GM21367 (cell line): ENCODE results near the gene GRPEL1.

ENCODE experiments used
- ATAC-seq: cut with Tn5 transposase; IDR thresholded peaks from one replicate; pipeline ENCODE4 v1.9.1; 2021; ENCODE audit not compliant: unreplicated experiment

The GRPEL1 gene

DNA sequence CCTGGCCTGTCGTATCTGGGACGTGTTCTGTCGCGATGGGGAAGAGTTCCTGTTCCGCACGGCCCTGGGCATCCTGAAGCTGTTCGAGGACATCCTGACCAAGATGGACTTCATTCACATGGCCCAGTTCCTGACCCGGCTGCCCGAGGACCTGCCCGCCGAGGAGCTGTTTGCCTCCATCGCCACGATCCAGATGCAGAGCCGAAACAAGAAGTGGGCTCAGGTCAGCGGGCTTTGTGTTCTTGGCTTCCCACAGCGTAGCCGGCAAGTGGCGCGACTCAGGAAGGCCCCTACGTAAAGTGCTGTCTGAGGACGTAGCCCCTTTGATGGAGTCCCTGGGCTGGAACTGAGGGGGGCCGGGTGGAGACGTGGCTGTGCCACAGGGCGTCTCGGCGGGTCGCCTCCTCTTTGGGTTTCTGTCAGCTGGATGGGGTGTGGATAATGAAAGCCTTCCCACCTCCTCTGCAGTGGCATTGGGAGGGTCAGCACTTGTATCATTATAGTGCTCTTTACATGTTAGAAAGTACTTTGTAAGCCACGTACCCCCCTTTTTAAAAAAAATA lies 42.7 kb downstream of the GRPEL1 start:
- no peak for ATAC-seq

DNA sequence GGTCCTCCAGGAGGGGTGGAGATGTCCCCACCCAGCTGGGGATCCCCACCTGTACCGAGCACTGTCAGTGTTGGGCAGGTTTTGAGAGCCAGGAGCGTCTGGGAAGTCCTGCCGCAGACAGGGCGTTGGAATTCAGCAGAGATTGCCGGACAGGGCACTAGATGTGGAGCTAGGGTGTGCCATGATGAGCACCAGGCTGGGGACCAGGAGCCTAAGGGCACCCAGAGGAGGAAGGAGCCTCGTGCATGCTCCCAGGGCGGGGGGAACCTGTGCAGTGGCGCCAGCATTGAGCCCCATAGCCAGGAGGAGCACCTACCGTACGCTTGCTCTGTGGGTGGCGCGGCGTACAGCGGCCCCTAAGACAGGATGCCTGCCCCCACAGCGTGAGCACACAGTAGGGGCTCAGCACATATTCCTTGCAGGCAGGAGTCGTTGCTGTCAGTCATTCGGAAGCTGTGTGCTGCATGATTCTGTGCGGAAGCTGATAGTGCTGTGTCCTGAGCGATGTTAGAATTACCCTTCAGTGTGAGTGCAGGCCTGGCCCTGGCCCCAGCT lies 43.5 kb downstream of the GRPEL1 start:
- ATAC-seq, result no peak

DNA sequence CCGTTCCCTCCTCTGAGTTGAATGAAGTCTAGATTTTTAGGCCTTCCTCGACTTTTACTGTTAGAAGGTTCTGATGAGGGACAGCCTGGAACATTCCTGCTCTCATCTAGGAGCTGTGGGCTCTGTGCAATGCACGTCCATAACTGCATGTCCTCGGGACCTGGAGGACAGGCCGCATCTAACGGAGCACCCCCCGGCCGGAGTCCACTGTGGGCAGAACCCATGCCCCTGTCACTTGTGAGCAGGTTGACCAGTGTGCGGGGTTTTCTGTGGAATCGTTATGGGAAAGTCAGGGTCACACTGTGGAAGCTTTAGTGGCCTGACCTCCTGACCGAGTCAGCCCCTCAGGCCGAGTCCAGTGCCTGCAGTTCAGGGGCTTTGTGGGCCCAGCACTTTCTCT lies 44.0 kb downstream of the GRPEL1 start:
- no peak for ATAC-seq

DNA sequence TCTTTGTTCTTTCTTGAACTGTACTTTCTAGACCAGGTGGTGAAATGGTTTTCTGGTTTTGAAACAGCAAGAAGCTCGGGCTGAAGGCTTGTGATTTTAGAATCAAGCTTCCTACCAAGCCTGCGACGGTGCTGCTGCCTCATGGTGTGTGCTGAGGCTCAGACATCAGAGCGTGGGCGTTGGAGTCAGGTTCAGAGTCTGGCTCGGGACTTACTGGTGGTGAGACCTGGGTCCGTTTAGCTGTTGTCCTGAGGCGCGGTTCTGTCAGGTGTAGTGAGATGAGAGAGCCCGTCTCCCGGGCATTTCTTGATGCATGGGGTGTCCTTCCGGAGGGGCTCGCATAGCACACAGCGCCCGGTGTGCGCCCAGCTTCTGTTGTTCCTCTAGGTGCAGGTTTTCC lies 44.4 kb downstream of the GRPEL1 start:
- ATAC-seq, result no peak

DNA sequence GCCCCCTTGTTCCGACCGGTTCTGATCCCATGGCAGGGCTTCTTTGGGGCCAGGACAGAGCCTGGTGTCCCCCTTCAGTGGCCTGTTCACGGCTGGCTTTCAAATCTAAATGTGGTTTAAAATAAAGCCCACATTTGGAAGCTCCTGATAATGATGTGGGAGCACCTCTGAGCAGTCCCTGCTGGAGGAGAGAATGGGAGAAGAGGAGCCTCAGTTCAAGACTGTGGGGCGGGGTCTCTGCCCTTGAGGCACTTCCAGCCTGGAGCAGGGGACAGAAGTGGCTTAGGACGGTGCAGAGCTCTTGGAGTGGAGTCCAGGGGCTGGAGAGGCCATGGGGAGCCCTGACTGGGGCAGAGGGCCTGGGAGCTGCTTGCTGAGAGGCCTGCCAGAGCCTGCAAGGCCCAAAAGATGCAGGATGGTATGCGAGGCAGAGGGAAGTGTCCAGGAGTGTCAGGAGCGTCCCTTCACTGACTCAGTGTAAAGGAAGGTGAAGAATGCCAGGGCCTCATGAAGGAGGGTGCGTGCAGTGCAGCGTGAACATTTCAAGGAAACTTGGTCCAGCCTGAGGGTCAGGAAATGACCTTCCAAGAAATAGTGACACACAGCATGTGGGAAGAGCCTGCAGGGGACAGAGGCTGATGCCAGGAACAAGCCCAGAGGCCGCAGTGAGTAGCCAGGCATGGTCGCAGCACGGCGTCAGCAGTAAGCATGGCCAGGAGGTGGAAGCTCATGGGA lies 45.8 kb downstream of the GRPEL1 start:
- ATAC-seq, result no peak

DNA sequence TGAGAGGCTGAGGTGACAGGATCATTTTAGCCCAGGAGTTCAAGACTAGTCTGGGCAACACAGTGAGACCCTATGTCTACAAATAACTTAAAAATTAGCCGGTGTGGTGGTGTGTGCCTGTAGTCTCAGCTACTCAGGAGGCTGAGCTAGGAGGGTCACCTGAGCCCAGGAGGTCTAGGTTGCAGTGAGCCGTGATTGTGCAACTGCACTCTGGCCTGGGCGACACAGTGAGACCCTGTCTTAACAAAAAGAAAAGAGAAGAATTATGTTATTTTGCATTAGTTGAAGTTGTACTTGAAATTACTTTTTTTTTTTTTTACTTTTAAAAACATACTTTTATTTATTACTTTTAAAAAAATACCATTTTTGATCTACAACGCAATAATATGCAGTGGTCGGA lies 46.5 kb downstream of the GRPEL1 start:
- ATAC-seq, result no peak

DNA sequence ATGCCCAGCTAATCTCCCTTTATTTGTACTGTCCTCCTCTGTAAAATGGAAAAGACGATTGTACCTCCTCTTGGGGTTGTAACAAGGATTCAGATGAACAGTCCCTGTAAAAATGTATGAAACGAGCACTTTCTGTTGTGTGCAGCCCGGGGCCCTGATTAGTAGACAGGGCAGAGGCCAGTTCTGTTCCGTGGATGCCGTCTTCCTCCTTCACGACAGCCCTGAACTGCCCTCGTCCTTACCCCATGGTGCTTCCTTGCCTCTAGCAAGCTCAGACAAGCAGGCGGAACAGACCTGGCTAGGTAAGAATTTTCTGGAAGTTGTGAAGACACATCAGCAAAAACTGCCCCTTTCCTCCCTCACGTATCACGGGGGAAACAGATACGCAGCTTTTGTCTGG lies 47.0 kb downstream of the GRPEL1 start:
- no peak for ATAC-seq

DNA sequence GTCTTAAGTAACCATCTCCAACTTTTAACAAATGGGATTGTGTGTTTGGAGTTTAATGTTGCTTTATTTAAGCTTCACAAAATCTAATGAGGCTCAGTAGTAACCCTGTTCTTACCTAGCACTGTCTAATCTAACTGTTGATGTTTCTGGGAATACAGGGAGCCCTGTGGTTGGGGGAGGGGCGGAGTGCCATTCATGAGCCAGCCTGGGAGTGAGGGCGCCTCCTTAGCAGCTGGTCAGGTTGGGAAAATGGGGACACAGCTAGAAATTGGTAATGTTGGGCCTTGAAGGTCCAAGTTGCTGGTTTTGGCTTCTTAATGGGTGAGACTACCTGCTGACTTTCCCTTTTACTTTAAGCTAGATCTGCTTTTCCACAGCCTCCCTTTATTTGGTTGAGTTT lies 47.6 kb downstream of the GRPEL1 start:
- ATAC-seq, result no peak

DNA sequence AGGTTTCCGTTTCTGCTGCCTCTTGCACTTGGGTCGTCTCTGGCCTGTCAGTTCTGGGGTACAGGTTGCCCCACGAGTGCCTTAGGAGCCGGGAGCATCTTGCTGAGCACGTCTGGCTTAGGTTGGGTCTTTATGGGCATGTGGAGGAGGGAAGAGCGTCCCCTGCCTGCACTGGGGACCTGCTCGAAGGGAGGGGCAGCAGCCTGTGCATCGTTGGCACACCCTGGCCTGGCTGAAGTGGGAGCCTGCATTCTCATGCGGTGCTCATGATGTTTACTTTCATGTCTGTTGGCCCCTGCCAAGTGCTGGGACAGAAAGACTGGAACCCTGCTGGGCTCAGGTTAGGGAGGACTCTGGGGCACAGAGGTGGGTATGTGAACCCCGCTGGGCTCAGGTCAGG lies 48.5 kb downstream of the GRPEL1 start:
- ATAC-seq, result no peak

DNA sequence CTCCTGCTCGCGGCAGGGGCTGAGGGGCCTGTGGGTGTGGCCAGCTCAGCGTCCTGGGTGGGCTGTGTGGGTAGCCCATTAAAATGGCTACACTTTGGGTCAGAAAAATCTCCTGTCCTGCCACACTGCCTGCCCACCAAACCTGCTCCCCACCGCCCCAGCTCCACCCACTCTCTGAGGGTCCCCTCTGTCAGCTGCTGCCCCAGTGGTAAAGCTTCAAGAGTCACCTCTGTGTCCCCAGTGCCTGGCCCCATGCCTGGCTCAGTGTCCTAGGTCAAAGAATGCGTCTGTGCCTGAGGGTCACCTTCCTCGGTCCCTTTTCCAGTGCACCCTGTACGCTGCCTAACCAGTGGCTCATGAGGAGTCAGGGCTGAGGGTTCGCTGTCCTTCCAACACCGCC lies 49.6 kb downstream of the GRPEL1 start:
- ATAC-seq, result no peak

DNA sequence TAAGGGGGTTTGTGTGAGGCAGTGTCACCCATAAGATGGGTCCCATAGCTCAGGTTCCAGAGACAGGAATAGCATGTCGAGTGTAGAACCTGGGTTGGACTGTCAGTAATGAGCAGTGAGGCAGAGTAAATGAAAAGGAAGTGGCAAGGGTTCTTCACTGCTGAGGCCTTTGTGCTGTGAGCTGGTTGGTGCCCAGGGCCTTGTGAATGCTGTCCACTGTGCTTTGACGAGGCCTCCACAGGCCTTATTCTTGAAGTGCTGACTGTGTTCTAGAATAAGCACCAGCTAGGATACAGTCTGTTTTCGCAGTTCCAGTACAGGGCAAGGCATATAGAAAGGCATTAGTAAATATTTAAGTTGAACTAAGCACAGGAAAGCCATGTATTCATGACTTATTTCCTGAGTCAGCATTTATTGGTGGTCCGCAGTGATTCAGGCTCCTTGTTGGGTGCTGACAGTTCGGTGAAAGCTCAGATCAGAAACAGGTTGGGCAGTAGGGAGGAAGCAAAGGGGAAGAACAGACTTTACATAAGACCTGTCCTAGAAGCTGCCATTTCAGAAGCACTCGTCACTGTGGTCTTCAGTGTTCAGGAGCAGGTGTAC lies 50.3 kb downstream of the GRPEL1 start:
- no peak for ATAC-seq

DNA sequence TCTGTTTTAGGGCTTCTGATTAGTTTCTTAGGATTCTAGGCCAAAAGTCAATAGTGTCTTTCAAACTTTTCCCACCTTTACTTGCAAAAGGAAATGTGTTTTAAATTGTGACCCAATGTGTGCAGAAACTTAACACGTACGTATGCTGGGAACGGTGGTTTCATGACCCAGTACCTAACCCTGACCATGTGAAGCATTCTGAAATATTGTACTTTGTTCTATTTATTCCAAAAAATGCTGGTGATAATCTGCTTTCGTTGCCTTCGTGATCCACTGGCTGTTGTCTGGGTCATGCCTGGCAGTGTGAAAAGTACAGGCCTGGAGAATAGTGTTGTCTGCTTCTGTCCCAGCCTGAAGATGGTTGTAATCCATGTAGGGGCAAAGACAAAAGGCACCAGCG lies 51.4 kb downstream of the GRPEL1 start:
- ATAC-seq, result no peak

DNA sequence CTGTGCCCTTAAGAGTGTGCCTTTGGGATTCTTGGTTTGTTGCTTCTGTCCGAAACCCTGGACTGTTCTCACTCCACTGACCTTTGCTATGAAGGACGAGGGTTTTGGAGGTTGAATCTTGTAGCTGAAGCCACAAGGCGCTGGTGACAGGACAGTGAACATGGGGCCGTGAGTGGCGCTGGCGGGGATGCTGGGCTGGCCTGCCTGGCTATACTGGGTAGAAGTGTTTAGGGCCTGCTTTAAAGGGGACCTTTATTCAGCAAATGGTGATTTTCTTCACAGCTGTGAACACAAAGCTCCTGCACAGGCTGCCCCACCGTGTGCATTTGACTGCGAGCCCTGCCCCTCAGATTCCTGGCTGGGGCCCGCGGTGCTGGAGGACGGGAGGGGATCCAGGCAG lies 51.8 kb downstream of the GRPEL1 start:
- ATAC-seq, result no peak

DNA sequence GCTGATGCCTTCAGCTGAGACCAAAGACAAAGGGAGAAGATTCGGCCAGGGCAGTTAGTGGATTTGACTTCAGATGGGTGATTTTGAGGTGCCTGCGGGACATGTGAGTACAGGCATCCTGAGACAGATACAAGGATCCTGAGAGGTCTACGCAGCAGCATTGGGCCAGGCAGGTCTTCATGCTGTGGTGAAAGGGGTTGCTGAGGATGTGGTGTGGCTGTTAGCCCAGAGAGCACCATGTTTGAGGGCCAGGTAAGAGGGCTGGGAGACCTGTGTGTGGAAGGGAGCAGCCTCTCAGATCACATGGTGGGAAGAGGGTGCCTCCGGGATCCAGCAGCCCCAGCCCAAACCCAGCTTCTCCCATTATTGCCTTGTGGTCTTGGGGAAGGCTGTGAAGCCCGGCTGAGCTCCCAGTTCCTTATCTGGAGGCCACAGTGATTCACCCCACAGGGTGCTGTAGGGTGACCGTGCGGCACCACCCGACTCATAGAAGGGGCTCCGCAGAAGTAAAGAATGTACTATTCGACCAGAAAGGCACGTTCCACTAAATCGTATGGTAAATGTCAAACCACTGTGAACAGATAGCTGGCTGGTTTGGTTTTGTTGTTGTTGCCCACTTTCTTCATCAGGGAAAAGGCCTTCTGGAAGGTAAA lies 52.4 kb downstream of the GRPEL1 start:
- ATAC-seq, result no peak

DNA sequence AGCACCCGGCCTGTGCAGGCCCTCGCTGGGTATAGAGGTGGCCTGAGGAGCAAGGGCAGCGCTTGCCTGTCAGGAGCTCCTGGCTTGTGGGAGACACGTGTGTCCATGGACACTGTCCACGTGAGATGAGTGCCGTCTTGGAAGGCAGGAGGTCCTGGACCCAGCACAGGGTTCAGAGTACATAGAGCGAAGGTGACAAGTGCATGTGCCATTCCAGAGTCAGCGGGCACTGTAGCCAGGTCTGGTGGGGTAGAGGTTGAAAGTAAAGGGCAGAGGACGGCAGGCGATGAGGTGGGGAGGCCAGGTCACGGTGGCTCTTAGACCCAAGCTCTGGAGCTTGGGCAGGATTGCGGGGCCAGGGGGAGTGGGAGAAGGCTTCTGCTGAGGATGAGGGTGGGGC lies 53.0 kb downstream of the GRPEL1 start:
- ATAC-seq, result no peak

DNA sequence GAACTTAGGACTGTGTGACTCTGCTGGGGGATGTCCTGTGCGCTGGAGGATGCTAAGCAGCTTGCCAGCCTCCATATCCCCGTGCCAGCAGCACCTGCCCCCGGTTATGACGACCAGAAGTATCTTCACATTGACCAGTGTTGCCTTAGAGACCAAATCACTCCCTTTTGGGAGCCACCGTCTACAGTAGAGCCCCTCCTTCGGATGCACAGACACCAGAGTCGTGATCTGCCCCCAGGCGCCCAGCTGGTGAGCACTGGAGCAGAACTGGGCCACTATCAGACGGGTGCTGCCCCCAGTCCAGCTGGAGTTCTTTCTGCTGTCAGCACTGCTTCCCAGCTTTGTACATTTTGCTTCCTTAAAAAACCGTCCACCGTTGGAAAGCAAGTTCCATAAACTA lies 54.7 kb downstream of the GRPEL1 start:
- no peak for ATAC-seq

DNA sequence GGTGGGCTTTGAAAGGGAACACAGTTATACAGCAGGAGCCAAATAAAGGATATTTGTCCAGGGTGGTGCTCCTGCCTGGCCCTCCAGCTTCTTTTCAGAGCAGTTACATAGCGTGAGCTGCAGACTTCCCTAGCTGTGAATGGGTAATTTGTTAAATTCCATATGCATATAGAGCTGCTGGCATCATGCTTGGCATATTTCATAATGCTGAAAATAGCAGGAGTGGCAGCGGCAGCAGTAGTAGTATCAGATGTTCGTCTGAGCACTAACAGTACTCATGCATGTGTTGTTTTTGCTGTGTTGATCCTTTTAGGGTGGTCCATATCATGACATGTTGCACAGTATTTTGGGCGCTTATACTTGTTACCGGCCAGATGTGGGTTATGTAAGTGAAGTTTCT lies 58.3 kb downstream of the GRPEL1 start:
- no peak for ATAC-seq
